ENCODE measurements around the gene LPIN3.

- TF ChIP-seq POLR2AphosphoS5 (IDR thresholded peaks at IDR 0.05; ENCODE audit: borderline replicate concordance, low read depth, low read length): no peak
- TF ChIP-seq EZH2 (IDR thresholded peaks at IDR 0.05): no peak
These were observed 16.3 kb downstream of the LPIN3 start for GRCh38 chr20:41356951-41357350.

All from SK-N-MC (cell line).